HG03045 (cell line): ENCODE data around the gene BRIX1.

Experiments used
- ATAC-seq: cut with Tn5 transposase; IDR thresholded peaks from one replicate; pipeline ENCODE4 v1.9.1; 2021; ENCODE audit warnings: mild to moderate bottlenecking, moderate library complexity; ENCODE audit not compliant: unreplicated experiment

Gene BRIX1, protein sequence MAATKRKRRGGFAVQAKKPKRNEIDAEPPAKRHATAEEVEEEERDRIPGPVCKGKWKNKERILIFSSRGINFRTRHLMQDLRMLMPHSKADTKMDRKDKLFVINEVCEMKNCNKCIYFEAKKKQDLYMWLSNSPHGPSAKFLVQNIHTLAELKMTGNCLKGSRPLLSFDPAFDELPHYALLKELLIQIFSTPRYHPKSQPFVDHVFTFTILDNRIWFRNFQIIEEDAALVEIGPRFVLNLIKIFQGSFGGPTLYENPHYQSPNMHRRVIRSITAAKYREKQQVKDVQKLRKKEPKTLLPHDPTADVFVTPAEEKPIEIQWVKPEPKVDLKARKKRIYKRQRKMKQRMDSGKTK

GRCh38 chr5:34915139-34915855 lies at the start of gene BRIX1, which contains the start of gene RAD1:
Gene BRIX1, plus strand, starts transcription at chr5:34915711. Its CDS starts 28 bp downstream, at chr5:34915739.
Gene RAD1, minus strand, starts transcription at chr5:34915504. Its CDS starts 612 bp downstream, at chr5:34914892.
- peak; percentile 99 for ATAC-seq

- ATAC-seq: no peak
Observed at GRCh38 chr5:34866989-34867471, 48.5 kb upstream of the BRIX1 start.

DNA sequence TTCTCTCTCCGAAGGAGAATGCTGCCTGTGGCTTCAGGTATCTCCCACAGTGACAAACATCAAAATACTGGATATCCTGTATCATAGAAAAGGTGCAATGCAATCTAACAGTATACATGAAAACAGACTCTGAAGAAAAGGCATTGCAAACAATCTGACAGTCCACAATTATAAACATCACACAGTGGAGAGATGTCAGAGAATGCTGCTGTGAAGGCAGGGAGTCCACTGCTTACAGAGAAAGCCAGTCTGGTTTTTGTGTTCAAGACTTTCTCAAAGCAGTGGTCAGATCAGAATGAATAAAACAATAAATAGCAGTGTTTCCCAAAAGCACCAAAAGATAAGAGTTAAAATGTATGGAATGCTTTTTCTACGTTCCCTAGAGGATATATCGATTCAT lies 47.9 kb upstream of the BRIX1 start:
- ATAC-seq: no peak

DNA sequence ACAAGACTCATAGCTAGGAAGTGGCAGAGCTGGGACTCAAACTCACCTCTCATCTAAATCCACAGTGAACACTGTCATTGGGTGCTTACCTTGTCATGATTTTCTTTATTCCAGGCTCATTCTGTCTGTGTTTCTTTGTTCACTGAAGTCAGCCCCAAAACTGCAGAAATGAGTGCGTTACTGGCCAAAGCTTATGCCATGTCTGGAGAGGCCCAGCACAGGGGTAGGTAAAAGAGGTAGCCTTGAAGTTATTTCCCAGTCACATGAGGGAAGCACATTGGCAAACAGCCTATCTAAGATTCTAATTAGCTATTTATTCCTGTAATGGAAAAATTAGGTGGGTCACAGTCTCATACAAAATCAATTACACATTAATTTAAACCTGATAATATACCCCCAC lies 46.7 kb upstream of the BRIX1 start:
- no peak for ATAC-seq

DNA sequence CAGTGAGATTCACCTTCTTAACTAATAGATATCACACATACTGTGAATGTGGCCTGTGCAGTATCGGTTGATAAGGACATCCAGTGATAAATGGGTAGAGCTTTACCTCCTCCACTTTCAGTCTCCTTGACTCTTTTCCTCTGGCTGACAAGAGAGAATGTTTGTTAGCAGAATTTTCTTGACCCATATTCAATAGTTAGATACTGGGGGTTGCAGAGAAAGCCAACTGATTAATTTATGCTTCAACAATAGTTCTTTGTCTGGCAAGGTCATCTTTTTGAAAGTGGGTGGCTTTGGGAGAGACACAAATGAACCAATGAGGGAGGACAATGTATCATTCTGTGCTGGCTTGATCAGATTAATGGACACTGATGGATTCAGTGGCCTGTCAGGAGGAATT lies 46.3 kb upstream of the BRIX1 start:
- no peak for ATAC-seq

GRCh38 chr5:34870382-34870781 lies 45.1 kb upstream of the BRIX1 start:
- ATAC-seq: no peak

DNA sequence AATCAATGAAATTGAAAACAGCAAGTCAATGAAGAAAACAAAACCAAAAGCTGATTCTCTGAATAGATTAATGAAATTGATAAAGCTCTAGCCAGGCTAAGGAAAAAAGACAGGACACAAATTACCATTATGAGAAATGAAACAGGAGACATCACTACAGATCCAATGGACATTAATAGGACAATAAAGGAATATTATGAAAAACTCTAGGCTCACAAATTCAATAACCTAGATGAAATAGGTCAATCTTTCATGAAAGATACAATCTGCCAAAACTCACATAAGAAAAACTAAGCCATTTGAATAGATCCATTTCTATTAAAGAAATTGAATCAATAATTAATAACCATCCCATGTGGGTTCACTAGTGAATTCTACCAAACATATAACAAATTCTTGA lies 39.2 kb upstream of the BRIX1 start:
- ATAC-seq: no peak

DNA sequence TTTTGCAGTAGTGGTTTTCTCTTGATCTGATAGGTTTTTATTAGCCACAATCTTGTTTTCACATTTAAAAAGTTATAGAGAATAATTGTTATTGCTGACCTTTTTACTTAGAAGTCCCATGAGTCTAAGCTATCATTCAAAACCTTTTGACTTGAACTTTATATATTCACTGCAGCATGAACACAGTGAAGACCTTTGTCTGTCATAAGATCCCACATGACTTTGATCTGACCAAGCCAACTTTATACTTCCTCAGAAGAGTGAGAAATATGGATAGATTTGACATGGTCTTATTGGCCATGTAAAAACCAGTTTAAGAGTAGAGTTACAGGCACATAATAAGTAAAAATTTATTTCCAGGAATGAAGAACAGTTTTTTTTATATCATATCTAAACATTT lies 34.3 kb upstream of the BRIX1 start:
- ATAC-seq: no peak

GRCh38 chr5:34886392-34887119 lies 29.0 kb upstream of the BRIX1 start:
- no peak for ATAC-seq

DNA sequence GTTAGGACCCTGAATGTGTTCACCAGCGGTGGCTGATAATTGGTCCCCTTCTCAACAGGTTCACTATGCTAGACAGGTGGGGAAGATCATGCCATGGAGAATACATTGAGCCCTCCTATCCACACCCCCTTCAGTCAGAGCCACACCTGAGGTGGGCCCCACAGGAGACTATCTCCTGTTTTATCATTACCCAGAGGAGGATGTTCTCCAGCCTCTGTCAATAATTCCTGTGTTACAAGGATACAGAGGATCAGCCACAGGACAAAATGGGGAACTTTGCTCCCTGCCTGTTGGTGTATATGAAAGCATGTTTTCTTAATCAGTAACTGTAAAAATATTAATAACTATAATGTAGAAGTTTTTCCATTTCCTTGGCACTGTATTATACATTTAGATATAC lies 26.1 kb upstream of the BRIX1 start:
- no peak for ATAC-seq

DNA sequence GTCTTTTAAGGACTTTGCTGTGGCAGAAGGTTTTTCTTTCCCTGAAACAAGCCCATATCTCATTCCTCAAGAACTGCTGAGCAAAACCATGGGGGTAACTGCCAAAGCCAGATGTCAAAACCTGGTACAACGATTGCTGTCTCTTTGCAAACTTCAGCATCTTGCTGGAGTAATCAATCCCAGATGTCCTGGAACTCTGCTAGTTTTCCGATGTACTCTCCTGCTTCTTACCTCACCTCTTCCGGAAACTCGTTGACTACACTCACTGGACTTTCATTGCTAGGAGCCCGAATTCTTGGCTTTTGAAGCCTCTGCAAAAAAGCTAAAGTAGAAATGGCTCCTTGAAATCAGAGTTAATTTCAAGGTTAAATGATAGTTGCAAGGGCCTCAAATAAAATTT lies 23.5 kb upstream of the BRIX1 start:
- no peak for ATAC-seq

DNA sequence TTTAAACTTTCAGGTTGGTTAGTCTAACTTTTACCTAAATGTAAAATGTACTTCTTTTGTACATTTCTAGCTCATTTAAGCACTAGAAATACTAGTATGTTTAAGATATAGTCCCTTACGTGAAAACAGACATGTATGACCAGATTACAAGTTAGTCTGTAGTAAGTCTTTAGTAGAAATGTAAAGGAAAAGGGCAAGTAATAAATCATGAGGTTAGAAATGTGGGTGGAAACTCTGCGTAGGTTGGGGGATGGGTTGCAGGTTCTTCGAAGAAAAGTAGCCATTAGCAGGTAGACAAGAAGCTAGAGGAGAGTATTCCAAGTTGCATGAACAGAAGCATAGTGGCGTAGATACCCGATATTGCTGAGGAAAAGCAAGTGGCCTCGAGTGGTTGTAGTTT lies 23.1 kb upstream of the BRIX1 start:
- ATAC-seq: no peak

GRCh38 chr5:34894716-34895115 lies 20.8 kb upstream of the BRIX1 start:
- no peak for ATAC-seq

DNA sequence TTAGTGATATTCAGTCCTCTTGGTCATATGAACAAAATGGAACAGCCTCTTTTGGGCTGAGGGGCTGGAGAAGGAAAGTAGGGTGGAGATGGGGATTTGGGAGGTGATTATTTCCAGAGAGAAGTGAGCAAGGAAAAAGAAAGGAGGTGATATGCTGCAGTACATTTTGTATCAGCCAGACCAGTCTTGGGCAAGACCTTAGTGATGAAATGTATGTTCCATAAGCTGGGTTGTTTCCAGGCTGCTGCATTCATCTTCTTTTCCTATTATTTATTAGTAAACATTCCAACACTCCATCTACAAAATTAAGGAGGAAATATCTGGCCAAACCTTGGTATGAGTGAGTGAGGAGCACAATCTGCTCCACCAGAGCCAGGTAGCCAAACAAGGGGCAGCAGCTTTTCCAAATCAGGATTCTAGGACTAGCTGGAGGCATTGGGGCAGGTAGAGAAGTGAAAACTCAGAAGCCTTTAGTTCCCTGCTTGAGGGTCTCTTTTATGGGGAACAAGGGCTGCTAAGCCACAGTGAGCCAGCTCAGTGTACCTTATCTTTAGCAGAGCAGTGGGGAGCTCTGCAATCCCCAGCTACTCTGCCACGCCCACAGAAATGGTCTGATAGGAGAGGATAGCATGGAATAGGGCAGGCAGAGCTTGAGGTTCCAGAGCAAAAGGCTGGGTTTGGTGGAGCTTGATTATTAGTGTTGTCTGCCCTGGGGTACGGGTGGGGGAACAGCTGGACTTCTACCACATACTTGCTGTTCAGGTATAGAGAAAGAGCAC lies 19.7 kb upstream of the BRIX1 start:
- no peak for ATAC-seq

DNA sequence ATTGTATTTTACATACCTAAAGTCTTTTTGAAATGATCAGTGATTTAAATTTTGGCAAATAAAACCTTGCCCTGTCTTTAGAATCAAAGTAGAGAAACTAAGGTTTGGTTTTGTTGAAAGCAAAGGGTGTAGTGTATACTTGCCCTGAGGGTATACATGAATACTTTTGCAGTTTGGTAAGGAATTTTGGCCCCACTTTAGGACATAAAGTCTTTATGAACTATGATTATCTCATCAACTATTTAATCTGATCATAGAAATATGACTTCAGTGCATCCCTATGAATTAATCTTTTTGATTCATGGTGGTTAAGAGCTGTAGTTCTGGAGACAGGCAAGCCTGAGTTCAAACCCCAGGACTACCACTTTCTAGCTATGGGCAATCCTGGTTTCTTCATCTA lies 17.9 kb upstream of the BRIX1 start:
- ATAC-seq: no peak

GRCh38 chr5:34898258-34898895 lies 17.1 kb upstream of the BRIX1 start:
- peak; percentile 90 for ATAC-seq

DNA sequence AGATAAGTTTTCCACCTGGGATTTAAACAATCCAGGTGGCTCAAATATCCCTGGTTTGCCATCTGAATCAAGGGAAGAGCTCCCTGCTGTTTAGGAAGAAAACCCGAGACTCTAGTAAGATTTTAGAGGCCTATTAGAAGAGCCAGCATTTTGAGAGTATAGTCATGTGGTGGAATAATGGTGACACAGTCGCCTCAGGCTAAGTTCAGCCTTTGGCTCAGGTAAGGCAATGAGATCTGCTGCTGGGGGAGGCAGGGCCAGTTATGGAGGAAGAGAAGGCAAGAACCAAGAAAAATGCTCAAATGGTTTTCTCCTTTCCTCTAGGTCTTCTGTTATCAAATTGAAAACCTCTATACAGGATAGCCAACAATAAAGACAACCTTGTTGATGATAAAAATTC lies 16.4 kb upstream of the BRIX1 start:
- ATAC-seq: no peak

DNA sequence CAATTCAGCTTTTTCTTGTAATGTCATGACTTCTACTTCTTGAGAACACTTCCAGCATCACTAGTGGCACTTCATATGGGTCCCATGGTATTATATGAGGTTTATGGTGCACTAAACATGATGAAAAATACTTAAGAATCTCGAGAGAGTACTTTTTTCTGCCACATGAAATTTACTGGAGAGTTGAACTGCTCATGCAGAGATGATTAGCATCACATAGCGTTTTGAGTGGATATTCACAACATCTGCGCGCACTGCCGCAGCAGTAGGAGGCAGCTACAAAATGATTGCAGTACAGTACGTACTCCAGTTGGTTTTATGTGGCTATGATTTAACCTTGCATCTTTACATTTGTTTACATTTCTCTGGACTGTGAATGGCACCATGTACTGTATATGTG lies 14.9 kb upstream of the BRIX1 start:
- ATAC-seq: no peak

DNA sequence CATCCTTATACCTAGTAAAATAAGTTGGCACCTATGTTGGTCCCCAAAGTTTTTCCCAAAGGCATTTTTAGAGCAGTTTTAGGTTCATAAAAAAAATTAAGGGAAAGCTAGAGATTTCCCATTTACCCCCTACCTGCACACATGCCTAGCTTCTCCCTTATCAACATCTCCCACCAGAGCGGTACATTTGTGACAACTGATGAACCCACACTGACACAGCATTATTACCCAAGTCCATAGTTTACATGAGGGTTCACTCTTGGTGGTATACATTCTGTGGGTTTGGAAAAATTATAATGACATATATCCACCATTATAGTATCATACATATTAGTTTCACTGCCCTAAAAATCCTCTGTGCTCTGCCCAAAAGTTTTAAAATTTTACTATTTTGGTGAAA lies 12.3 kb upstream of the BRIX1 start:
- ATAC-seq: no peak

- no peak for ATAC-seq
Observed at GRCh38 chr5:34905564-34905963, 9.9 kb upstream of the BRIX1 start.
